Urinary bladder (tissue), 4 donors: ENCODE results near the gene CDT1. TPM values are rescaled to one million over a fixed set of nuclear protein-coding genes. Genes with fewer than 3 reads are reported as not detected.

ENCODE experiments used
- DNase-seq: peaks from one replicate; pipeline ENCODE4 v3.0.0-alpha.2; 2015; ENCODE audit errors: extremely low spot score
- H3K27ac ChIP-seq: one replicate; pipeline ENCODE4 v1.5.1; 2013; ENCODE audit warnings: low read depth, mild to moderate bottlenecking, moderate library complexity
- H3K36me3 ChIP-seq: one replicate; pipeline ENCODE4 v1.6.1; 2013; ENCODE audit warnings: mild to moderate bottlenecking, moderate library complexity; ENCODE audit not compliant: insufficient read depth
- H3K4me1 ChIP-seq: one replicate; pipeline ENCODE4 v1.6.1; 2013; ENCODE audit warnings: mild to moderate bottlenecking, moderate library complexity; ENCODE audit not compliant: insufficient read depth
- H3K4me3 ChIP-seq: one replicate; pipeline ENCODE4 v1.5.1; 2013; ENCODE audit warnings: low read depth, low read length
- WGBS: extraction: QIAGEN DNeasy Blood & Tissue Kit; methylation state at CpG from one replicate; pipeline ENCODE4 v1.1.7; 2013; 5-methylcytosine and 5-hydroxymethylcytosine counted together
- polyA plus RNA-seq: library from polyadenylated mRNA; stranded (reverse); fragments of 200-250 nt; gene quantifications from one replicate; pipeline ENCODE4 v1.2.3, GENCODE V29; 2013
- total RNA-seq: library from RNA; depleted of rRNA; stranded (reverse); fragments of >200 nt; gene quantifications from one replicate; pipeline ENCODE4 v1.2.3, GENCODE V29; 2014
- donor health status: healthy with polysubstance abuse.
- donor health status: healthy.

The CDT1 gene
- total and polyA plus RNA-seq, 2 donors, result 1.5 to 4.0 TPM

GRCh38 chr16:88793251-88793954, 10.2 kb upstream of the CDT1 start:
- Histone ChIP-seq H3K4me1 (no peaks in the 10 kb centered on the region), H3K4me3 (no peak overlapping the region), H3K36me3 (no peaks in the 10 kb centered on the region), H3K27ac (no peak overlapping the region)
- no peak for DNase-seq
- 45% methylated on average over 35 of the region's 35 CpGs for WGBS

DNA sequence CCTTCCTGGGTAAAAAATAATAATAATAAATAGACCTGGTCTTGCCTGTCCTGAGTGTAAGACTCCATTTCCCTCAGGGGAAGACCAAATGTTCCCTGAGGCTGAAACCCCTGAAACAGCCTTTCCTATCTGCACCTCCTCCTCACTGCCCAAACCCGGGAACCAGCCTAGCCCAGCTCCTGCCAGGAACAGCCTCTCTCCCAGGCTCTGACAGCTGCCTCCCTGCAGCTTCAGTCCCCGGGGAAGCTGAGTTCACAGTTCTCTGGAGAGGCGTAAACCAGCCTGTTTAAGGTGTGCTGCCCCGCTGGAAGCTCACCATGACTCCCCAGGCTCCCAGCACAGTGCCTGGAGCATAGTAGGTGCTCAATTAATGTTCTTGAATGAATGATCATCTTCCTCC, 7.3 kb upstream of the CDT1 start:
- WGBS, result 65% methylated on average over 4 of the region's 4 CpGs
- Histone ChIP-seq H3K4me1 (no peaks in the 10 kb centered on the region), H3K27ac (no peak overlapping the region), H3K4me3 (no peak overlapping the region), H3K36me3 (no peaks in the 10 kb centered on the region)
- DNase-seq, result no peak

DNA sequence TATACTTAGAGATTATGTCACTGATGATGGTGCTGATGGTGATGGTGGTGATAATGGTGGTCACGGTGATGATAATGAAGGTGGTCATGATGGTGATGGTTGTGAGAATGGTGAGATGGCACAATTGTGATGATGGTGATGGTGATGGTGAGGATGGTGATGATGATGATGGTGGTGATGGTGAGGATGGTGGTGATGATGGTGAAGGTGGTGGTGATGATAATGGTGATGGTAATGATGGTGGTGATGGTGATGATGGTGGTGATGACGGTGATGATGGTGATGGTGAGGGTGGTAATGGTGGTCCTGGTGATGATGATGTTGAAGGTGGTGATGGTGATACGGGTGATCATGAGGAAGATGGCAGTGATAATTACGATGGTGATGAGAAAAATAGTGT, 5.5 kb upstream of the CDT1 start:
- 91% methylated on average over 4 of the region's 4 CpGs for WGBS

GRCh38 chr16:88798772-88799455, 4.7 kb upstream of the CDT1 start:
- Histone ChIP-seq H3K4me1 (no peaks in the 10 kb centered on the region), H3K36me3 (no peaks in the 10 kb centered on the region), H3K27ac (no peak overlapping the region), H3K4me3 (no peak overlapping the region)
- DNase-seq, result no peak

More for the DNA sequence above, 5.5 kb upstream of the CDT1 start:
- no peak overlapping the region for H3K4me3 ChIP-seq
- no peaks in the 10 kb centered on the region for H3K4me1 ChIP-seq
- H3K36me3 ChIP-seq, result no peaks in the 10 kb centered on the region
- DNase-seq, result no peak
- H3K27ac ChIP-seq, result no peak overlapping the region

DNA sequence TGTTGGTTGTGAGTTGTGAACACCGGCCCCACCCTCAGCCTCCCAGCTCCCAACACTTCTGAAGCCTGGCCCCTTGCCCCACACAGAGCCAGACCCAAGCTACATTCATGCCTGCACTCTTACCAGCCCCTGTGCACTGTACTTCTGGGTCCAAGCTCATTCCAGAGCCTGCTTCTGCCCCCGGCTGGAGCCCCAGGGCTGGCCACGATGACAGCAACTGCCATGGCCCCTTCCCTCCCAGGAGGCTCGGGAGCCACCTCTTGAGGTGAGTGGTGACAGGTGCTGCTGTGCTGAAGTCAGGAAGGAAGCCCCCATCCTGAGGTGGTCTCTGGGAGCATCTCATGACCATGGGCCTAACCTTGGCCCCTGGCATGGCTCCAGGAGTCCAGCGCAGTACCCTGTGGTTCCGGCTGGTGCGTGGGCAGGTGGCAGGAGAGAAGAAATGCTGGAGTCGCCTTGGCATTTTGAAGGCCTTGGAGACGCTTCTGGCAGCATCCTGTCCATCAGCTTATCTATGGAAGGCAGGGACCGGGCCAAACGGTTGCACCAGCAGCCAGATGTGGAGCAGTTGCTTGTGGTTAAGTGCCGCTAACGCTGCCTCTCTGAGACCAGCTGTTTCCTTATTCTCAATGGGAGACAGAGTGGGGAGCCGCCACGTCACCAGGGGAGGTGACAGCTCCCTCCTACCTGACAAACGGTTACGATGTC, 3.9 kb upstream of the CDT1 start:
- no peaks in the 10 kb centered on the region for H3K36me3 ChIP-seq
- H3K4me3 ChIP-seq, result no peak overlapping the region
- DNase-seq, result no peak
- H3K4me1 ChIP-seq, result no peaks in the 10 kb centered on the region
- 76% methylated on average over 17 of the region's 17 CpGs for WGBS
- H3K27ac ChIP-seq, result no peak overlapping the region

DNA sequence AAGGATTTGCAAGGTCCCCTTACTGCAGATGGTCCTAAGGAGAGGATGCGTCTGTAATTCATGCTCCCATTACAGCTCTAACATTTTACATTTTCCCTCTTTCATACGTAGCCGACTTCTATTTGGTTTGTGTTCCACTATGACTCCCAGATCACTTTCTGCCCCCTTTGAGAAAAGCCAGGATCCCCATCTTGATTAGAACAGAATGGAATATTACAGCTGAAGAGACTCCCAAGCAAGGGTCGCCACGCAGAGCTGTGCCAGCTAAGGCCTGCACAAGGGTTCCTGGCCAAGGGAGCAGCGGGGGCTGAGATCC, 3.4 kb upstream of the CDT1 start:
- WGBS, result 76% methylated on average over 6 of the region's 6 CpGs
- Histone ChIP-seq H3K4me3 (no peak overlapping the region), H3K27ac (no peak overlapping the region), H3K36me3 (no peaks in the 10 kb centered on the region), H3K4me1 (no peaks in the 10 kb centered on the region)
- DNase-seq, result no peak

DNA sequence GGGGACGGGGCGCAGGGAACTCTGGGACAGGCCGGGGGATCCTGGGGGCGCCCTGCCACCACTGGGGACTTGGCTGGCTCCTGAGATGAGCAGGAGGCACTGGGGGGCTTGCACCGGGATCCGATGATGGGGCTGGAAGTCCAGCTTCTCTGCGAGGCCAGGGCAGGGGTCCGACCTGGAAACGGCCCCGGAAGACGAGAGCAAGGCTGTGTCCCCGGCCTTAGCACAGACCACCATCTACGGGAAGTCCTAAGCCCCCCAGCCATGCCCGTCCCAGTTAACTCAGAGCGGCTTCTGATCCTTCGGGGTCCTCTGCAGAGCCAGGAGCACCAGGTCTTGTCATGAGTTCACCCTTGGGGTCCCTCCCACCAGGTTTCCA, 573 bp downstream of the CDT1 start:
- Histone ChIP-seq H3K4me1 (no peaks in the 10 kb centered on the region), H3K36me3 (peaks cover 2% of the 10 kb centered on the region), H3K27ac (no peak overlapping the region), H3K4me3 (no peak overlapping the region)
- WGBS, result under 1% methylated on average over 16 of the region's 16 CpGs
- DNase-seq, result no peak

DNA sequence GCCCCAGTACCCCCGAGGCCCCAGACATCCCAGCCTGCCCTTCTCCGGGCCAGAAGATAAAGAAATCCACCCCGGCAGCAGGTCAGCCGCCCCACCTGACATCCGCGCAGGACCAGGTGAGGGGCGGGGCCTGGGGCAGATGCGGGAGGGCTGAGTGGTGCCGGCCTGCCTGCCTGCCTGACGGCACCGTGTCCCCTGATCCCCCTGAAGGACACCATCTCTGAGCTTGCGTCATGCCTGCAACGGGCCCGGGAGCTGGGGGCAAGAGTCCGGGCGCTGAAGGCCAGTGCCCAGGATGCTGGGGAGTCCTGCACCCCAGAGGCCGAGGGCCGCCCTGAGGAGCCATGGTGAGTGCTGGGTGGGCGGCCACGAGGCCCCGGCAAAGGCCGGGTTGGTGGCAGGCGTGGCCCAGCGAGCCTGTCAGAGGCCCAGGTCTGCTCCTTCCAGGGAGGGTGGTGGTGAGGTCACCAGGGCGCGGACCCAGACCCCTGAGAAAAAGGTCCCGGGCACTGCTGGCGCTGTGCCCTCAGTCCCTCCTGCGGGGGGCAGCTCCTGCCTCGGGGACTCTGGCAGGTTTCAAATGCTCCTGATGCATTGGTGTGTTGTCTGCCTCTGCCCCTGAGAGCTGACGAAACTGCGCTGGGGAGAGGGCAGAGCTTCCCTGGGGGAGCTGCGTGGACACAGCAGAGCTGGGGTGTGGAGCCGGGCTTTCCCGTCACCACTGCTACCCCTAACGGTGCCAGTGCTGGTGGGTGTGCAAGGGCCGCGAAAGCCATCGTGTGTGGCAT, 1.2 kb downstream of the CDT1 start:
- Histone ChIP-seq H3K27ac (no peak overlapping the region), H3K4me3 (no peak overlapping the region), H3K4me1 (no peaks in the 10 kb centered on the region), H3K36me3 (peaks cover 2% of the 10 kb centered on the region)
- no peak for DNase-seq
- WGBS, result 27% methylated on average over 39 of the region's 39 CpGs

DNA sequence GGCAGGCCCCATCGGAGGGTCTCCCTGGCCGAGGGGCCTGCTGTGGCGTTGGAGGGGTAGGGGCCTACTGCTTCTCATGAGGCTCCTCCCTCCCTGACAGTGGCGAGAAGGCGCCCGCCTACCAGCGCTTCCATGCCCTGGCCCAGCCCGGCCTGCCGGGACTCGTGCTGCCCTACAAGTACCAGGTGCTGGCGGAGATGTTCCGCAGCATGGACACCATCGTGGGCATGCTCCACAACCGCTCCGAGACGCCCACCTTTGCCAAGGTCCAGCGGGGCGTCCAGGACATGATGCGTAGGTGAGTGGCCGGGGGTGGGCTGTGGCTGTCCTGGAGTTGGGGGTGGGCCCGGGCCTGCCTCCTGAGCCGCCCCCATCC, 1.7 kb downstream of the CDT1 start:
- Histone ChIP-seq H3K36me3 (peaks cover 2% of the 10 kb centered on the region), H3K4me1 (no peaks in the 10 kb centered on the region), H3K27ac (no peak overlapping the region), H3K4me3 (no peak overlapping the region)
- WGBS, result 84% methylated on average over 22 of the region's 22 CpGs
- DNase-seq, result no peak

DNA sequence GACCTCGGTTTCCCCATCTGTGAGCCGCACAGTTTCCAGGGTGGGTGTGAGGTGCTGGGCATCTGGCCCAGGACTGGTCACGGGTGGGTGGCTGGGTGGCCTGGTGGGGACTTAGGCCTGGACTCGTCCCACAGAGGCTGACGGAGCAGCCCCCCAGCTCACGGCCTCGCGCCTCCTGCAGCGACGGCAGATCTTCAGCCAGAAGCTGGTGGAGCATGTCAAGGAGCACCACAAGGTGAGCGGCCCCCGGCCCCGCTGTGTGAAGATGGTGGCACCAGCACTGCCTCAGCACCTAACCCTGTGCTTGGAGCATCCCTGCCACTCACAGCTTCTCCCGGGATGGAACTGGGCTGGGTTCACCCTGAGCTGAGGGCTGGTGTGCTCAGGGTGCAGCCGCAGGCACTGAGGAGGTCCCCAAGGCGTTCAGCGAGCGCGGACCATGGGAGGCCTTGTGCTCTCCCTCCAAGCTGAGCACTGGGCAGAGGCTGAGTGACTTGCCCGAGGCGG, 2.4 kb downstream of the CDT1 start:
- Histone ChIP-seq H3K4me1 (no peaks in the 10 kb centered on the region), H3K36me3 (peaks cover 2% of the 10 kb centered on the region), H3K27ac (no peak overlapping the region), H3K4me3 (no peak overlapping the region)
- WGBS, result 89% methylated on average over 21 of the region's 21 CpGs
- no peak for DNase-seq

DNA sequence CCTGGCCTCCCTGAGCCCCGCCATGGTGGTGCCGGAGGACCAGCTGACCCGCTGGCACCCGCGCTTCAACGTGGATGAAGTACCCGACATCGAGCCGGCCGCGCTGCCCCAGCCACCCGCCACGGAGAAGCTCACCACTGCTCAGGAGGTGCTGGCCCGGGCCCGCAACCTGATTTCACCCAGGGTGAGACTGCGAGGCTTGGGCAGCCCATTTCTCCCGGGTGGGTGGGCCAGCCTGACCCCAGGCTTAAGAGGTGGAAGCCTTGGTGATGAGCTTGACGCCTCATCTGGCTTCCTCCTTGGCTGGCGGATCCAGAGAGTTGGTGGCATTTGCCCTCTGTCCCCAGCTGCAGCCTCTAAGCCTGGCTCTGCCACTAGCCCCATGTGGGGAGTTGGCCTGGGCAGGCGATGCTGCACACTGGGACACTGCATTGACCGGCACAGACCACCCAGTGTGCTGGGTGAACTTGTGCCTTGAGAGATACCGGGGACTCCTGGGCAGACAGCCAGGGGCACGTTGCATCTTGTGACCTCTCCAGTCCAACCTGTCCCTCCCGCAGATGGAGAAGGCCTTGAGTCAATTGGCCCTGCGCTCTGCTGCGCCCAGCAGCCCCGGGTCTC, 3.0 kb downstream of the CDT1 start:
- Histone ChIP-seq H3K4me3 (no peak overlapping the region), H3K27ac (no peak overlapping the region), H3K4me1 (no peaks in the 10 kb centered on the region), H3K36me3 (peaks cover 2% of the 10 kb centered on the region)
- DNase-seq, result no peak
- WGBS, result 82% methylated on average over 27 of the region's 27 CpGs

DNA sequence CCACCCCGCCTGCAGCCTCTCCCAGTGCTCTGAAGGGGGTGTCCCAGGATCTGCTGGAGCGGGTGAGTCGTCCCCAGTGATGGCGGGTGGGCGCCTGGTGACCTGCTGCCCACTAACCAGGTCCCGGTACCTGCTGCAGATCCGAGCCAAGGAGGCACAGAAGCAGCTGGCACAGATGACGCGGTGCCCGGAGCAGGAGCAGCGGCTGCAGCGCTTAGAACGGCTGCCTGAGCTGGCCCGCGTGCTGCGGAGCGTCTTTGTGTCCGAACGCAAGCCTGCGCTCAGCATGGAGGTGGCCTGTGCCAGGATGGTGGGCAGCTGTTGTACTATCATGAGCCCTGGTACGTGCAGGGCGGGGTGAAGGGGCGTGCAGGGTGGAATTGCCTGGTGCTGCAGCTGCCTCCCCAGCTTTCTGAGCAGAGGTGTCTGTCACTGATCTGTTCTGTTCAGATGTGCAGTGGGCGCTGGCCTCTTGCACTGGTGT, 3.6 kb downstream of the CDT1 start:
- Histone ChIP-seq H3K27ac (no peak overlapping the region), H3K4me3 (no peak overlapping the region), H3K4me1 (no peaks in the 10 kb centered on the region), H3K36me3 (peaks cover 2% of the 10 kb centered on the region)
- 88% methylated on average over 24 of the region's 24 CpGs for WGBS
- DNase-seq, result no peak
